Measurements from ENCODE around the gene GTF3C1.

DNA sequence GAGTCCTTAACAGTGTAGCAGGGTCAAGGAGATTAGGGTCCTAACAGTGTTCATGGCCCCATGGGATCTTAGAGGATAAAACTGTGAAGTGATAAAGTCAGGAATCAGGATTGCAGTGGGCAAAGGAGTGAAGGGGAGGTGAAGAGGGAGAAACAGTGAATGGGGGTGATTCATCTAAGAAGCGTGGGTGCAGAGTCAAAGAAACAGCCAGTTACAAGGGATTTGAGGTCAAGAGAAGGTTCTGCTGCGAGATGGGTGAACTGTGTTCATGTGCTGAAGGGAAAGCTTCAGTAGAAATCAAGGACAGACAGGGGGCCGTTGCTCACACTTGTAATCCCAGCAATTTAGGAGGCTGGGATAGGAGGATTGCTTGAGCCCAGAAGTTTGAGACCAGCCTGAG is 5.9 kb downstream of the GTF3C1 start:
- TF ChIP-seq, protein P1, sequence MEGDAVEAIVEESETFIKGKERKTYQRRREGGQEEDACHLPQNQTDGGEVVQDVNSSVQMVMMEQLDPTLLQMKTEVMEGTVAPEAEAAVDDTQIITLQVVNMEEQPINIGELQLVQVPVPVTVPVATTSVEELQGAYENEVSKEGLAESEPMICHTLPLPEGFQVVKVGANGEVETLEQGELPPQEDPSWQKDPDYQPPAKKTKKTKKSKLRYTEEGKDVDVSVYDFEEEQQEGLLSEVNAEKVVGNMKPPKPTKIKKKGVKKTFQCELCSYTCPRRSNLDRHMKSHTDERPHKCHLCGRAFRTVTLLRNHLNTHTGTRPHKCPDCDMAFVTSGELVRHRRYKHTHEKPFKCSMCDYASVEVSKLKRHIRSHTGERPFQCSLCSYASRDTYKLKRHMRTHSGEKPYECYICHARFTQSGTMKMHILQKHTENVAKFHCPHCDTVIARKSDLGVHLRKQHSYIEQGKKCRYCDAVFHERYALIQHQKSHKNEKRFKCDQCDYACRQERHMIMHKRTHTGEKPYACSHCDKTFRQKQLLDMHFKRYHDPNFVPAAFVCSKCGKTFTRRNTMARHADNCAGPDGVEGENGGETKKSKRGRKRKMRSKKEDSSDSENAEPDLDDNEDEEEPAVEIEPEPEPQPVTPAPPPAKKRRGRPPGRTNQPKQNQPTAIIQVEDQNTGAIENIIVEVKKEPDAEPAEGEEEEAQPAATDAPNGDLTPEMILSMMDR (conservative IDR thresholded peaks at IDR 0.05 in 1 of 2, IDR thresholded peaks at IDR 0.05 in 1 of 2; ENCODE audit: extremely low read depth in 1 of 2, insufficient read depth in 1 of 2, low read depth in 1 of 2, low read length in 2 of 2) = no peak
- no peak for TF ChIP-seq EZH2 (IDR thresholded peaks at IDR 0.05; ENCODE audit: borderline replicate concordance, low read length)

All from mammary epithelial cell (primary cell).